ENCODE data around the gene GALP.

DNA sequence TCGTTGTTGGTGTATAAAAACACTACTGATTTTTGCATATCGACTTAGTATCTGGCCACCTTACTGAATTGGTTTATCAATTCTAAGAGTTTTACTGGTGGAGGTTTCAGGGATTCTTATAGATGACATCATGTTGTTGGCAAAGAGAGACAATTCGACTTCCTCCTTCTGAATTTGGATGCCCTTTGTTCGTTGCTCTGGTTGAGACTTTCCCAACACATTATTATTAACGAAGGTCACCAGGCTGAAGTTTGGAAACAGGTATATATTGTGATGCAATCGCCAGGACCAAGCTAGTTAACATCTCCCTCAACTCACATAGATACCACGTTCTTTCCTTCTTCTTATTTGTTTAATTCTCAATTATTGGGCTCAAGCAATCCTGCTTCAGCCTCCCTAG, 23.9 kb downstream of the GALP start:
- TF ChIP-seq YY1 (IDR thresholded peaks at IDR 0.05) (peak; percentile 14), SP1 (IDR thresholded peaks at IDR 0.05) (no peak), NR2F2 (IDR thresholded peaks at IDR 0.05) (no peak), FOXA1 (IDR thresholded peaks at IDR 0.05) (no peak), TAF1 (conservative IDR thresholded peaks at IDR 0.05) (no peak), MAX (IDR thresholded peaks at IDR 0.05) (no peak), ATF3 (IDR thresholded peaks at IDR 0.05) (peak; percentile 24), JUND (IDR thresholded peaks at IDR 0.05) (peak; percentile 19 to 67), RAD21 (IDR thresholded peaks at IDR 0.05) (peak in 1 of 2 donors; percentile 8)
- TF ChIP-seq, protein P1, sequence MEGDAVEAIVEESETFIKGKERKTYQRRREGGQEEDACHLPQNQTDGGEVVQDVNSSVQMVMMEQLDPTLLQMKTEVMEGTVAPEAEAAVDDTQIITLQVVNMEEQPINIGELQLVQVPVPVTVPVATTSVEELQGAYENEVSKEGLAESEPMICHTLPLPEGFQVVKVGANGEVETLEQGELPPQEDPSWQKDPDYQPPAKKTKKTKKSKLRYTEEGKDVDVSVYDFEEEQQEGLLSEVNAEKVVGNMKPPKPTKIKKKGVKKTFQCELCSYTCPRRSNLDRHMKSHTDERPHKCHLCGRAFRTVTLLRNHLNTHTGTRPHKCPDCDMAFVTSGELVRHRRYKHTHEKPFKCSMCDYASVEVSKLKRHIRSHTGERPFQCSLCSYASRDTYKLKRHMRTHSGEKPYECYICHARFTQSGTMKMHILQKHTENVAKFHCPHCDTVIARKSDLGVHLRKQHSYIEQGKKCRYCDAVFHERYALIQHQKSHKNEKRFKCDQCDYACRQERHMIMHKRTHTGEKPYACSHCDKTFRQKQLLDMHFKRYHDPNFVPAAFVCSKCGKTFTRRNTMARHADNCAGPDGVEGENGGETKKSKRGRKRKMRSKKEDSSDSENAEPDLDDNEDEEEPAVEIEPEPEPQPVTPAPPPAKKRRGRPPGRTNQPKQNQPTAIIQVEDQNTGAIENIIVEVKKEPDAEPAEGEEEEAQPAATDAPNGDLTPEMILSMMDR (IDR thresholded peaks at IDR 0.05; ENCODE audit: low read depth, low read length, missing input control), result no peak
- TF ChIP-seq, protein P2, sequence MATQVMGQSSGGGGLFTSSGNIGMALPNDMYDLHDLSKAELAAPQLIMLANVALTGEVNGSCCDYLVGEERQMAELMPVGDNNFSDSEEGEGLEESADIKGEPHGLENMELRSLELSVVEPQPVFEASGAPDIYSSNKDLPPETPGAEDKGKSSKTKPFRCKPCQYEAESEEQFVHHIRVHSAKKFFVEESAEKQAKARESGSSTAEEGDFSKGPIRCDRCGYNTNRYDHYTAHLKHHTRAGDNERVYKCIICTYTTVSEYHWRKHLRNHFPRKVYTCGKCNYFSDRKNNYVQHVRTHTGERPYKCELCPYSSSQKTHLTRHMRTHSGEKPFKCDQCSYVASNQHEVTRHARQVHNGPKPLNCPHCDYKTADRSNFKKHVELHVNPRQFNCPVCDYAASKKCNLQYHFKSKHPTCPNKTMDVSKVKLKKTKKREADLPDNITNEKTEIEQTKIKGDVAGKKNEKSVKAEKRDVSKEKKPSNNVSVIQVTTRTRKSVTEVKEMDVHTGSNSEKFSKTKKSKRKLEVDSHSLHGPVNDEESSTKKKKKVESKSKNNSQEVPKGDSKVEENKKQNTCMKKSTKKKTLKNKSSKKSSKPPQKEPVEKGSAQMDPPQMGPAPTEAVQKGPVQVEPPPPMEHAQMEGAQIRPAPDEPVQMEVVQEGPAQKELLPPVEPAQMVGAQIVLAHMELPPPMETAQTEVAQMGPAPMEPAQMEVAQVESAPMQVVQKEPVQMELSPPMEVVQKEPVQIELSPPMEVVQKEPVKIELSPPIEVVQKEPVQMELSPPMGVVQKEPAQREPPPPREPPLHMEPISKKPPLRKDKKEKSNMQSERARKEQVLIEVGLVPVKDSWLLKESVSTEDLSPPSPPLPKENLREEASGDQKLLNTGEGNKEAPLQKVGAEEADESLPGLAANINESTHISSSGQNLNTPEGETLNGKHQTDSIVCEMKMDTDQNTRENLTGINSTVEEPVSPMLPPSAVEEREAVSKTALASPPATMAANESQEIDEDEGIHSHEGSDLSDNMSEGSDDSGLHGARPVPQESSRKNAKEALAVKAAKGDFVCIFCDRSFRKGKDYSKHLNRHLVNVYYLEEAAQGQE (IDR thresholded peaks at IDR 0.05), result no peak
- TF ChIP-seq, protein P3, sequence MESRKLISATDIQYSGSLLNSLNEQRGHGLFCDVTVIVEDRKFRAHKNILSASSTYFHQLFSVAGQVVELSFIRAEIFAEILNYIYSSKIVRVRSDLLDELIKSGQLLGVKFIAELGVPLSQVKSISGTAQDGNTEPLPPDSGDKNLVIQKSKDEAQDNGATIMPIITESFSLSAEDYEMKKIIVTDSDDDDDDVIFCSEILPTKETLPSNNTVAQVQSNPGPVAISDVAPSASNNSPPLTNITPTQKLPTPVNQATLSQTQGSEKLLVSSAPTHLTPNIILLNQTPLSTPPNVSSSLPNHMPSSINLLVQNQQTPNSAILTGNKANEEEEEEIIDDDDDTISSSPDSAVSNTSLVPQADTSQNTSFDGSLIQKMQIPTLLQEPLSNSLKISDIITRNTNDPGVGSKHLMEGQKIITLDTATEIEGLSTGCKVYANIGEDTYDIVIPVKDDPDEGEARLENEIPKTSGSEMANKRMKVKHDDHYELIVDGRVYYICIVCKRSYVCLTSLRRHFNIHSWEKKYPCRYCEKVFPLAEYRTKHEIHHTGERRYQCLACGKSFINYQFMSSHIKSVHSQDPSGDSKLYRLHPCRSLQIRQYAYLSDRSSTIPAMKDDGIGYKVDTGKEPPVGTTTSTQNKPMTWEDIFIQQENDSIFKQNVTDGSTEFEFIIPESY (IDR thresholded peaks at IDR 0.05), result no peak
